Neuron (in vitro differentiated cells): ENCODE measurements around the gene GPR108.

Experiments used
- H2AFZ ChIP-seq: one replicate; pipeline ENCODE4 v1.6.1; 2013; ENCODE audit warnings: low read depth, mild to moderate bottlenecking, inconsistent platforms, low read length, moderate library complexity
- H3K27me3 ChIP-seq: one replicate; pipeline ENCODE4 v1.6.1; 2013; ENCODE audit warnings: low read length; ENCODE audit not compliant: insufficient read depth
- H3K36me3 ChIP-seq: one replicate; pipeline ENCODE4 v1.6.1; 2013; ENCODE audit warnings: low read length; ENCODE audit not compliant: insufficient read depth
- H3K4me1 ChIP-seq: one replicate; pipeline ENCODE4 v1.6.1; 2013; ENCODE audit warnings: low read length; ENCODE audit not compliant: insufficient read depth
- H3K4me3 ChIP-seq: 2 replicates; pipeline ENCODE4 v1.5.1; 2013; ENCODE audit warnings: mild to moderate bottlenecking, low read length, moderate library complexity
- H3K9me3 ChIP-seq: one replicate; pipeline ENCODE4 v1.6.1; 2013; ENCODE audit warnings: low read length

Gene GPR108

GRCh38 chr19:6729573-6730152 is 7.7 kb downstream of the GPR108 start:
- Histone ChIP-seq H3K4me3 (no peak overlapping the region), H3K27me3 (no peaks in the 10 kb centered on the region), H3K4me1 (no peaks in the 10 kb centered on the region), H3K9me3 (no peaks in the 10 kb centered on the region), H2AFZ (no peak overlapping the region), H3K36me3 (no peaks in the 10 kb centered on the region)

- no peak overlapping the region for H2AFZ ChIP-seq
- no peaks in the 10 kb centered on the region for H3K9me3 ChIP-seq
- H3K4me3 ChIP-seq: no peak overlapping the region
- no peaks in the 10 kb centered on the region for H3K36me3 ChIP-seq
- H3K4me1 ChIP-seq: no peaks in the 10 kb centered on the region
- H3K27me3 ChIP-seq: no peaks in the 10 kb centered on the region
Observed at GRCh38 chr19:6728346-6728745, 9.0 kb downstream of the GPR108 start.

GRCh38 chr19:6725513-6726231 is 11.7 kb downstream of the GPR108 start:
- Histone ChIP-seq H3K36me3 (no peaks in the 10 kb centered on the region), H3K4me3 (no peak overlapping the region), H2AFZ (no peak overlapping the region), H3K4me1 (no peaks in the 10 kb centered on the region), H3K9me3 (no peaks in the 10 kb centered on the region), H3K27me3 (no peaks in the 10 kb centered on the region)

- Histone ChIP-seq H2AFZ (no peak overlapping the region), H3K27me3 (no peaks in the 10 kb centered on the region), H3K4me3 (no peak overlapping the region), H3K4me1 (no peaks in the 10 kb centered on the region), H3K9me3 (no peaks in the 10 kb centered on the region), H3K36me3 (no peaks in the 10 kb centered on the region)
Observed at GRCh38 chr19:6724631-6725492, 12.5 kb downstream of the GPR108 start.

- no peak overlapping the region for H3K4me3 ChIP-seq
- H3K27me3 ChIP-seq: no peaks in the 10 kb centered on the region
- no peaks in the 10 kb centered on the region for H3K9me3 ChIP-seq
- no peaks in the 10 kb centered on the region for H3K36me3 ChIP-seq
- H2AFZ ChIP-seq: no peak overlapping the region
- H3K4me1 ChIP-seq: no peaks in the 10 kb centered on the region
Observed at GRCh38 chr19:6723738-6724137, 13.6 kb downstream of the GPR108 start.

GRCh38 chr19:6723108-6723618 is 14.2 kb downstream of the GPR108 start:
- Histone ChIP-seq H3K4me1 (no peaks in the 10 kb centered on the region), H3K4me3 (no peak overlapping the region), H3K27me3 (no peaks in the 10 kb centered on the region), H2AFZ (no peak overlapping the region), H3K9me3 (no peaks in the 10 kb centered on the region), H3K36me3 (no peaks in the 10 kb centered on the region)

DNA sequence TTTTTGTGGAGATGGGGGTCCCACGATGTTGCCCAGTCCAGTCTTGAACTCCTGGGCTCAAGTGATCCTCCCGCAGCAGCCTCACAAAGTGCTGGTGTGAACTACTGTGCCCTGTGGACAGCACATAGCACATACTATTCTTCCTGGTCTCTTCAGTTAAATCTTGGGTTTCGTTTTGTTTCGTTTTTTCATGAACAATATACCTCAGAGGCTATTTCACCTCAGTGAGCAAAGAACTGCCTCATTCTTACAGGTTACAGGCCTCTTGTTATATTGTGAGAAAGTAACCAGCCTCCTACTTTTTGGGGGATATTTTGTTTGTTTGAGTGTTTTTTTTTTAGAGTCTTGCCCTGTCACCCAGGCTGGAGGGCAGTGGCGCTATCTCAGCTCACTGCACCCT is 15.6 kb downstream of the GPR108 start:
- H3K4me1 ChIP-seq: no peaks in the 10 kb centered on the region
- H3K4me3 ChIP-seq: no peak overlapping the region
- H3K27me3 ChIP-seq: no peaks in the 10 kb centered on the region
- no peaks in the 10 kb centered on the region for H3K36me3 ChIP-seq
- no peaks in the 10 kb centered on the region for H3K9me3 ChIP-seq
- H2AFZ ChIP-seq: no peak overlapping the region

GRCh38 chr19:6721138-6721474 is 16.3 kb downstream of the GPR108 start:
- H2AFZ ChIP-seq: no peak overlapping the region
- H3K36me3 ChIP-seq: no peaks in the 10 kb centered on the region

GRCh38 chr19:6720369-6721137 is 16.8 kb downstream of the GPR108 start, which contains the start of gene C3:
C3 (minus strand) TSS chr19:6720650; CDS start chr19:6720589, 61 bp downstream.
- Histone ChIP-seq H3K4me3 (no peak within 1 kb of the TSS), H3K4me1 (no peaks in the 10 kb centered on the region), H2AFZ (no peak within 1 kb of the TSS), H3K36me3 (no peaks in the 10 kb centered on the region), H3K9me3 (no peaks in the 10 kb centered on the region), H3K27me3 (no peaks in the 10 kb centered on the region)

More at GRCh38 chr19:6721138-6721474, 16.3 kb downstream of the GPR108 start:
- no peaks in the 10 kb centered on the region for H3K4me1 ChIP-seq
- no peaks in the 10 kb centered on the region for H3K9me3 ChIP-seq
- H3K27me3 ChIP-seq: no peaks in the 10 kb centered on the region
- no peak overlapping the region for H3K4me3 ChIP-seq

DNA sequence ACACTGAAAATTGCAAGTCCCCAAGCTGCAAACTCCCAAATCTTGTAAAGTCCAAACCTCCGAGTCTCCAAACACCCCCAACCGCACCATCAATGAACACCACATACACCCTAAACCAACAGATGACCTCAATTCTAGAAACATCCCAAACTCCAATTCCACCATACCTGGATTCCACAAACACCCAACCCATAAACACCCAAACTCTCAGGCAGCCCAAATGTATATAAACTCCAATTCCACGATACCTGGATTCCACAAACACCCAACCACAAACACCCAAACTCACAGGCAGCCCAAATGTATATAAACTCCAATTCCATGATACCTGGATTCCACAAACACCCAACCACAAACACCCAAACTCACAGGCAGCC is 17.4 kb downstream of the GPR108 start:
- Histone ChIP-seq H3K36me3 (no peaks in the 10 kb centered on the region), H3K4me3 (no peak overlapping the region), H3K9me3 (no peaks in the 10 kb centered on the region), H2AFZ (no peak overlapping the region), H3K27me3 (no peaks in the 10 kb centered on the region), H3K4me1 (no peaks in the 10 kb centered on the region)

DNA sequence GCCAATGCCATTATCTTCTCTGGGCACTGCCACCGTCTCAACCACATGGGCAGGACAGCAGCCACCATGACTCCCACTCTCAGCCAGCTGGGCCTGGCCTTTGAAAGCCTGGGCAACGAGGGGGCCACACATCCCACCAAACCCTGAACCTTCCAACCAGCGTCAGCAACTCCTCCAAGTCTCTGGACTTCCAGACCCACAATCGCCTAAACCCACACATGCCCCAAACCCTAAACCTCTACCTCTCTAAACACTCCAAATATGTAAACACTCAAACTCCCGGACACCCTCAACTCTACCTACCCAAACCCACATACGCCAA is 17.9 kb downstream of the GPR108 start:
- Histone ChIP-seq H3K9me3 (no peaks in the 10 kb centered on the region), H3K4me3 (no peak overlapping the region), H3K4me1 (no peaks in the 10 kb centered on the region), H3K27me3 (no peaks in the 10 kb centered on the region), H3K36me3 (no peaks in the 10 kb centered on the region), H2AFZ (no peak overlapping the region)

DNA sequence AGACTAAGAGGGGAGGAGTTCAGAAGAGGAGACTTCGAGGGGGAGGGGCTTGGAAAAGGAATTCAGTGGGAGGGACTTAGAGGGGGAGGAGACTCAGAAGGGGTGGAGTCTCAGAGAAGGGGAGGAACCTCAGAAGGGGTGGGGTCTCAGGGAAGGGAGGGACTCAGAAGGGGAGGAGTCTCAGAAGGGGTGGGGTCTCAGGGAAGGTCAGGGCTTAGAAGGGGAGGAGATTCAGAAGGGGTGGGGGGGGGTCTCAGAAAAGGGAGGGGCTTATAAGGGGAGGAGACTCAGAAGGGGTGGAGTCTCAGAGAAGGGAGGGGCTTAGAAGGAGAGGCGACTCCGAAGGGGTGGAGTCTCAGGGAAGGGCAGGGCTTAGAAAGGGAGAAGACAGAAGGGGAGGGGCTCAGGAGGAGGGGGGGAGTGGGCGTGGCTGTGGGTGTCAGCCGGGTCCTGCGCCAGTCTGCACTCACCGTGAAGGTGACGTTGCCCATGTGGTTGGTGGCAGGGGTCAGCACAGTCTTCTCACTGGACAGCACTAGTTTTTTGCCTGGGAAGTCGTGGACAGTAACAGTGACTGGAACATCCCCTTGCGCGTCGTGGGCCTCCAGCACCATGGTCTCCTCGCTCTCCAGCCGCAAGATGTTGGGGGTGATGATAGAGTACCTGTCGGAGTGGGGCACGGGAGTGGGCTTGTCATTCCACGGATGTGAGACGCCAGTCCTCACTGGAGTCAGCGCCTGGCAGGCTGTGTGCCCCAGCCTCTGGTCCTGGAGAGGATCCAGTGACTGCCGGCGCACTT is 18.4 kb downstream of the GPR108 start:
- no peaks in the 10 kb centered on the region for H3K36me3 ChIP-seq
- H2AFZ ChIP-seq: no peak overlapping the region
- H3K9me3 ChIP-seq: no peaks in the 10 kb centered on the region
- no peaks in the 10 kb centered on the region for H3K27me3 ChIP-seq
- H3K4me3 ChIP-seq: no peak overlapping the region
- no peaks in the 10 kb centered on the region for H3K4me1 ChIP-seq
